Epithelial cell of esophagus (primary cell): ENCODE data around the gene FBRSL1.

Experiments used
- DNase-seq: peaks from one replicate; pipeline ENCODE4 v3.0.0; 2010; ENCODE audit warnings: low read depth
- H3K4me3 ChIP-seq: 2 replicates; pipeline ENCODE4 v1.5.1; 2011; ENCODE audit warnings: mild to moderate bottlenecking, low read length, control low read depth
- CTCF ChIP-seq: IDR thresholded peaks from 2 replicates; pipeline ENCODE4 v1.5.1; 2011; ENCODE audit warnings: low read depth, mild to moderate bottlenecking, low read length, control low read depth, inconsistent platforms; ENCODE audit not compliant: insufficient read depth; ENCODE audit errors: missing control alignments

The FBRSL1 gene

GRCh38 chr12:132556216-132556615 is 66.3 kb downstream of the FBRSL1 start:
- no peak overlapping the region for H3K4me3 ChIP-seq
- no peak for DNase-seq
- TF ChIP-seq CTCF = no peak

- no peak for TF ChIP-seq CTCF
- no peak for DNase-seq
- no peak overlapping the region for H3K4me3 ChIP-seq
Observed at GRCh38 chr12:132556801-132557200, 66.8 kb downstream of the FBRSL1 start.

DNA sequence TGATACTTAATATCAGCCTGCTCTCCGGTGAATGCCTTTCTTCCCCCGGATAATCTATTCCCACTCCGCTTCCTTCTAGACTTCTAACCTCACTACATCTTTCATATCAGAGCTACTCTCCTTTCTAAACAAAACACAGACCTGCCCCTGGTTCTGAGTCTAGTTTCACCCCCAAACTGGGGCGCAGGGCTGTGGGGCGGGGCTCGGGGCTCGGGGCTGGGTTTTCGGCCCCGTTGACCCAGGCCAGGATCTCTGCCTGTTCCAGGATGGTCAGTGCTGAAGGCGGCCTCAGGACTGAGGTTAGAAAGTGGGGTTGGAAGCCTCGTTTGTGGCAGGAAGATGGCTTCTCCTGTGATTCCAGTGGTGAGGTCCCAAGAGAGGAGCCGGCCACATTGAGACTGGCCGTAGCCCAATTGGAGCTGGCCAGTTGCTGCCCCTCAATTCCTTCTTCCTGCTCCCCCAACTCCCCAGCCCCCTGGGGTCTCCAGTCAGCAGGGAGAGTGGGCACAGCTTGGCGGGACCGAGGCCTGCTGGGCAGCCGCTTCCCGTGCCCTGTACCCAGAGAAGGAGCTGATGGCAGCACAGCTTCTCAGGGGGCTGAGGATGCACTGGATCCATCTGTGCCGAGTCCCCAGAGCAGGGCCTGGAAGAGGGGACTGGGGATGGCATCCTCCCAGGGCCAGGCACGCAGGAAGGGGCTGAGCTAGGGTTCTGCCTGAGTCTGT is 67.5 kb downstream of the FBRSL1 start:
- no peak for DNase-seq
- TF ChIP-seq CTCF = no peak
- H3K4me3 ChIP-seq = no peak overlapping the region

- DNase-seq = no peak
- no peak for TF ChIP-seq CTCF
- H3K4me3 ChIP-seq = no peak overlapping the region
Observed at GRCh38 chr12:132558042-132558856, 68.3 kb downstream of the FBRSL1 start.

- peak overlapping the region; percentile 49 for H3K4me3 ChIP-seq
- TF ChIP-seq CTCF = no peak
Observed at GRCh38 chr12:132558861-132559623, 69.1 kb downstream of the FBRSL1 start.

GRCh38 chr12:132559652-132560363 is 69.9 kb downstream of the FBRSL1 start:
- peak overlapping the region; percentile 57 for H3K4me3 ChIP-seq
- no peak for TF ChIP-seq CTCF
- DNase-seq = peak; percentile 76

More at GRCh38 chr12:132558861-132559623, 69.1 kb downstream of the FBRSL1 start:
- DNase-seq = no peak
